ENCODE measurements around the gene ATXN7L1. TPM values are rescaled to one million over a fixed set of nuclear protein-coding genes. Genes with fewer than 3 reads are reported as not detected.
A peak's percentile ranks its signal among the peaks of the same experiment; 100 is the strongest.

The ATXN7L1 gene
- total RNA-seq, 1 experiment from 2014 or later: 38.5 TPM

GRCh38 chr7:105760551-105761447, 115.6 kb downstream of the ATXN7L1 start (continued):
- TF ChIP-seq HMGXB4 (CRISPR knock-in tag; IDR thresholded peaks at IDR 0.05): no peak
- no peak for TF ChIP-seq PREB (CRISPR knock-in tag; IDR thresholded peaks at IDR 0.05; ENCODE audit: borderline replicate concordance)

- peaks cover 38% of the 10 kb centered on the region for H3K4me1 Mint-ChIP-seq
- H3K27ac Mint-ChIP-seq: peak overlapping the region; percentile 61
- DNase-seq (ENCODE audit: low spot score) (peak; percentile 38), ATAC-seq (no peak; the same call in 1 of the 2 replicates)
- H3K4me3 Mint-ChIP-seq: no peak overlapping the region
- H3K9me3 Mint-ChIP-seq: no peaks in the 10 kb centered on the region
- ChIA-PET POLR2A (interaction anchor here (0.9 kb wide), 1 partner anchor 38 kb away, joined by 4 read pairs; no protein-coding TSS in a partner anchor), CTCF (interaction anchor here (0.6 to 5.0 kb wide), 25 partner anchors 8 to 394 kb away, joined by 3 to 24 read pairs (median 5); no protein-coding TSS in a partner anchor)
- peaks cover 2% of the 10 kb centered on the region; the same call in 1 of the 2 replicates for H3K36me3 Mint-ChIP-seq
- no peak for TF ChIP-seq OVOL2 (CRISPR knock-in tag; IDR thresholded peaks at IDR 0.05; ENCODE audit: borderline replicate concordance)
- TF ChIP-seq MAX (CRISPR knock-in tag; IDR thresholded peaks at IDR 0.05): no peak
- TF ChIP-seq HMGXB4 (CRISPR knock-in tag; IDR thresholded peaks at IDR 0.05): no peak
- TF ChIP-seq JUN (CRISPR knock-in tag; IDR thresholded peaks at IDR 0.05): no peak
- H3K27me3 Mint-ChIP-seq (ENCODE audit: low read depth): no peaks in the 10 kb centered on the region
These were observed 116.5 kb downstream of the ATXN7L1 start for GRCh38 chr7:105759670-105760550.

- ATAC-seq: no peak
- Mint-ChIP-seq H3K4me1 (peaks cover 45% of the 10 kb centered on the region), H3K27me3 (ENCODE audit: low read depth) (no peaks in the 10 kb centered on the region), H3K36me3 (no peaks in the 10 kb centered on the region; the same call in 1 of the 2 replicates), H3K4me3 (no peak overlapping the region), H3K27ac (no peak overlapping the region), H3K9me3 (no peaks in the 10 kb centered on the region)
- ChIA-PET CTCF (no interaction called here), POLR2A (no interaction called here)
- no peak for DNase-seq (ENCODE audit: low spot score)
- TF ChIP-seq USF1 (CRISPR knock-in tag; IDR thresholded peaks at IDR 0.05): no peak
- no peak for TF ChIP-seq ZNF512 (CRISPR knock-in tag; IDR thresholded peaks at IDR 0.05; ENCODE audit: borderline replicate concordance)
- no peak for TF ChIP-seq ZNF423 (CRISPR knock-in tag; IDR thresholded peaks at IDR 0.05)
- TF ChIP-seq ATF2 (CRISPR knock-in tag; IDR thresholded peaks at IDR 0.05; ENCODE audit: borderline replicate concordance, low read depth): no peak
- TF ChIP-seq ATF6 (CRISPR knock-in tag; IDR thresholded peaks at IDR 0.05): no peak
- TF ChIP-seq AR (CRISPR knock-in tag; IDR thresholded peaks at IDR 0.05): no peak
- no peak for TF ChIP-seq USF2 (CRISPR knock-in tag; IDR thresholded peaks at IDR 0.05)
These were observed 120.0 kb downstream of the ATXN7L1 start for GRCh38 chr7:105756367-105756766.
